ENCODE data around the gene CNBD2.
"Not testable (repeated sequence)": the region's sequence is repeated elsewhere in the genome, so short reads cannot be mapped to it uniquely, and the experiment has no call there.

CNBD2 gene

GRCh38 chr20:35967979-35968640 is at the start of gene CNBD2:
CNBD2 (plus strand) TSS chr20:35968590; CDS start chr20:35968763, 173 bp downstream.
- DNase-seq (ENCODE audit: low spot score), result no peak

GRCh38 chr20:35920523-35920922 is 47.9 kb upstream of the CNBD2 start:
- DNase-seq (ENCODE audit: low spot score), result no peak

DNA sequence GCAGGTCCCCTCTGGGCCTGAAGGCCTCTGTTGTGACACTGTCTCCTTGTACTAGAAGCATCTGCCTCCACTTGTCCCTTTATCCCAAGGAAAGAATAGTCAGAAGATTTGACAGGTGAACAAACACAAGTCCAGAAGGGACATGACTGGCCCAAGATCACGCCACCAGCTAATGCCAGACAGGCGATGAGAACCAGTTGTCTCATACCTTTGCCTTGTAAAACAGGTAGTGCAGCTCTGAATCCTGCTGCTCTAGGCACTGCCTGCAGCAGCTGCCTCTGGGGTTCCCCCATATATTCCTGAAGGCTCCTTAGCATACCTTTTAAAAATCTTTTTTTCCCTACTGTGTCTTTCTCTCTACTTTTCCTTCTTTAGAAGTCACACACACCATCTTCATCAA is 39.1 kb upstream of the CNBD2 start:
- no peak for DNase-seq (ENCODE audit: low spot score)

DNA sequence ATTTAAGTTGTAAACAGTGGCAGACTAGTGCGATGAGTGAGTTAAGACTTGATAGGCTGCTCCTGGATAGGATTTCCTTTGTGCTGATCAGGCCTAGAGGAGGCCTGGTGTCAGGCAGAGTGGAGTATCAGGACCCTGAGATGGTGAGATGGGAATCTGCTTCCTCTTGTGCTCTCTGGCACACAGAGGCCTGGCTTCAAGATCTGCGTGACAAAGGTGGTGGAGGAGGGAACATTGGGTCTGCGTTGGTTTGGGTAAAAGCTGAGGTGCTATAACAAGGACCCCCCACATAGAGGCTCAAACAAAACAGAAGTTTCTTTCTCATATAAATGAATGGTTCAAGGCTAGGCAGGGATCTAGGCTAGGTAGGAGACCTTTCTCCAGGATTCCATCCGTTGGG is 34.3 kb upstream of the CNBD2 start:
- DNase-seq (ENCODE audit: low spot score), result no peak

DNA sequence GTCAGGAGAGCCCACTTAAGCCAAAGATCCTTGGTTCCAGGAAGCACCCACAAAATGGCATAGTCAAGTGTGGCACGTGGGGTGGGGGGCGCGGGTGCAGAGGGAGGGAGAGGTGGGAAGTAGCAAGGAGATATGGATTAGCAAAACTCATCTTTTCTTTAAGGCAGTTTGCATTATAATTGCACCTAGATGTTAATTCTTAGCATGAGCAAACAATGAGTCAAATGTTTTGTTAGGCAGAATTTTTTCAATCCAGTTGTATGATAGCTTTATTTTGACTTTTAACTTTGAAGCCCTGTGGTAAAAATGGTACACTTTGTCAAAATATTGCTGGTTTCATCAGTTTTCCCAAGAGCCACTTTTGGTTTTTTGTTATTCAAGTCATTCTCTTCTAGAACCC is 29.1 kb upstream of the CNBD2 start:
- DNase-seq (ENCODE audit: low spot score), result no peak

DNA sequence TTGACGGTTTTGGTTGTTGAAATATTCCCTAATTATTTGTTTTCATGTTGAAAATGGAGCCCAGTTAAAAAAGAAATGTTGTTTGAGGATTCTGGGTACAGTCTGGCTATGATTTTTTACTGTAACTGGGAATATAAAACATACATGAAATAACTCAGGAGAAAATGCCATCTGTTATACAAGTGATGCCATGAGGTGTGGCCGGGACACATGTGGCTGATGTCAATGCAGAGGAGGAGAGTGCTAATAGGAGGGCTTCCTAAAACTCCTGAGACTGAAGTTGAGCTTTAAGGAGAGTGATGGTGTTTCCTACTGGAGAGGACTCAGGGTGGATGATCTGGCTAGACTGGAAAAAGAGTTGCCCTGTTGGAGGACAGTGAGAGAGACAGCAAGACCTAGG is 26.8 kb upstream of the CNBD2 start:
- DNase-seq (ENCODE audit: low spot score), result no peak

- DNase-seq (ENCODE audit: low spot score), result no peak
Measured at GRCh38 chr20:35942243-35942642, 26.1 kb upstream of the CNBD2 start.

GRCh38 chr20:35947489-35947888 is 20.9 kb upstream of the CNBD2 start:
- DNase-seq (ENCODE audit: low spot score), result peak; percentile 27

- no peak for DNase-seq (ENCODE audit: low spot score)
Measured at GRCh38 chr20:35947907-35948306, 20.5 kb upstream of the CNBD2 start.

DNA sequence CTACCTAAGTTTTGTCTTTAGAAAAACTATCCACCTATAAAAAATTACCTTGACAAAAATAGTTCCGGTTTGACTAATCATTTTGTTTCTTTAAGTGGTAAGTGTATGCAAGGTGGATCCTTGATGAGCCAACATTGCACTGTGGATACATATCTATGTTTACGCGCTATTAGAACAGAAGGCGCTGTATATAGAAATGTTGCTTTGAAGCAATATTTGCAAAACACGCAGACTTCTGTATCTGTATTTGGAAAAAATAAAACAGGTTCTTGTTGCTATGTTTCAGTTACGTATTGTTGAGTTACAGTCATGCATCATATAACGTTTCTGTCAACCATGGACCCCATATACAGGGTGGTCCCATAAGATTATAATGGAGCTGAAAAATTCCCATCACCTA is 18.3 kb upstream of the CNBD2 start:
- DNase-seq (ENCODE audit: low spot score), result no peak

DNA sequence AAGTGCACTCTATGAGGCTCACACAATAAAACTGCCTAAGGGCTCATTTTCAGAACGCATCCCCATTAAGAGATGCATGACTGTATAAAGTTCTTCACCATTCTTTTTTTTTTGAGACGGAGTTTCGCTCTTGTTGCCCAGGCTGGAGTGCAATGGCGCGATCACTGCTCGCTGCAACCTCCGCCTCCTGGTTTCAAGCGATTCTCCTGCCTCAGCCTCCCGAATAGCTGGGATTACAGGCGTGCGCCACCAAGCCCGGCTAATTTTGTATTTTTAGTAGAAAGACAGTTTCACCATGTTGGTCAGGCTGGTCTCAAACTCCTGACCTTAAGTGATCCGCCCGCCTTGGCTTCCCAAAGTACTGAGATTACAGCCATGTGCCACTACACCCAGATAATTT is 16.3 kb upstream of the CNBD2 start:
- not testable (repeated sequence) for DNase-seq (ENCODE audit: low spot score)

DNA sequence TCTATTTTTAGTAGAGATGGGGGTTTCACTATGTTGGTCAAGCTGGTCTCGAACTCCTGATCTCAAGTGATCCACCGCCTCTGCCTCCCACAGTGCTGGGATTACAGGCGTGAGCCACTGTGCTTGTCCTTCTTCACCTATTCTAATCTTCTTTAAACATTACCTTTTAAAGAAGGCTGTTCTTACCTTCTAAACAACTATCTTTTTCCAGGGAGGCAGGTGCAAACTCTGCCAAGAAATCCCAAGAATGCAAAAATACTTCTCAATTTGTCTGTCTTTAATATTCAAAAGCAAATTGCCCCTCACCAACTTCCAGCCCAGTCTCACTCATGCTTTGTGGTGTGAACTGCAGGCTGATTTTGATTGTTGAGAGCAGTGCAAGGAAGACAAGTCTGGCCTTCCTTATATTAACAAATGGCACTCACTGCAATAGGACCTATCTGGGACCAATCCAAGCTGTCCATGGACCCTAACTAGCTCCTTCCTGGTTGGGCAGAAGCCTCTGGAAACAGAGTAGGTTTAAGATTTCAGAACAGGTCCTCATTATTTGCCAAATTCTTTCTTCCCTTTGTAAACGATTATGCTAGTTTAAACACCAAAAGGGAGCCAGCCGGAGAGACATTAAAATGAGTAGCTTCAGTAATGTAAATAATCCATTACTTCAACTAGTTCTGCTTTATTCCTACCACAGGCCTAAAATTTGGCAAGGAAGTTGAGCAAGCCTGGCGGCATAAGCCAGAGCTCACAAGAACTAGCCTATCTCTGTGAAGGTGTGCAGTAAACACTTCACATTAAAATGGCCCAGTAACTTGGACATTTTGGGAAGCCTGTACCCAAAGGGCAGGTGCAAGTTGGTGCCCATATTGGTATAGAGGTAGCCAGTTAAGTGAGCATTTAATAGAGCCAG is 15.7 kb upstream of the CNBD2 start:
- DNase-seq (ENCODE audit: low spot score), result peak; percentile 17

DNA sequence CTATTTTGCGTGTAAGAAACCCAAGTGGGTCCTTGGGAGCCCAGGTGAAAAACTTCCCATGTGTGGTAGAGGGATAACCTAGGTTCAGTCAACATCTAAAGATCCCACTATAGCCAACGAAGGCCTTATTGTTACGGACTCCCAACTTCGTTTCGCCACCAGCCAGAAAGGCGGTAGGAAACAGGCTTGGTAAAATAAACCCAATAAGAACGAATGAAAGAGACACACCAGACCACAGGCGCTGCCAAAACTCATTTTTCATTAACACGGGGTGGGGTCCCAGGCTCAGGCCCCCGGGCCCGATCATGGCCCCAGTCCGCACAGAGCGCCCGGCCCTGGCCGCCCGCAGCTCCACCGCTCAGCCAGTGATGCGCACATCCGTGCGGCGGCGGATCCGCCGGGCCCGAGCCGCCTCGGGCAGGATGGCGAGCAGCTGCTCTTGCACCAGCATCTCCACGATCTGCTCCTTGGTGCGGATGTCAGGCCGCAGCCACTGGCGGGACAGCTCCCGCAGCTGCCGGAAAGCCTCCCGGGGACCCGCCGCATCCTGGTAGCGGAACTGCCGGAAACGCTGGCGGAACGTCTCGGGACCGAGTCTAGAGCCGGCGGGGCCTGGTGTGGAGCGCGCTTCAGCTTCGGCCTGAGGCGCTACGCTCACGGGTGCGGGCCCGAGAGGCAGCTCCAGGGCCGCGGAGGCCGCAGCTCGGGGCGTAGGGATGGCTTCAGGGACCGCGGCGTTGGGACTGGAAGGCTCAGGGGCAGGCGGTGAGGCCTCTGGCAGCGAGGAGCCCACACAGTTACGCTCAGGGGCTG is 14.8 kb upstream of the CNBD2 start:
- DNase-seq (ENCODE audit: low spot score), result peak; percentile 62

DNA sequence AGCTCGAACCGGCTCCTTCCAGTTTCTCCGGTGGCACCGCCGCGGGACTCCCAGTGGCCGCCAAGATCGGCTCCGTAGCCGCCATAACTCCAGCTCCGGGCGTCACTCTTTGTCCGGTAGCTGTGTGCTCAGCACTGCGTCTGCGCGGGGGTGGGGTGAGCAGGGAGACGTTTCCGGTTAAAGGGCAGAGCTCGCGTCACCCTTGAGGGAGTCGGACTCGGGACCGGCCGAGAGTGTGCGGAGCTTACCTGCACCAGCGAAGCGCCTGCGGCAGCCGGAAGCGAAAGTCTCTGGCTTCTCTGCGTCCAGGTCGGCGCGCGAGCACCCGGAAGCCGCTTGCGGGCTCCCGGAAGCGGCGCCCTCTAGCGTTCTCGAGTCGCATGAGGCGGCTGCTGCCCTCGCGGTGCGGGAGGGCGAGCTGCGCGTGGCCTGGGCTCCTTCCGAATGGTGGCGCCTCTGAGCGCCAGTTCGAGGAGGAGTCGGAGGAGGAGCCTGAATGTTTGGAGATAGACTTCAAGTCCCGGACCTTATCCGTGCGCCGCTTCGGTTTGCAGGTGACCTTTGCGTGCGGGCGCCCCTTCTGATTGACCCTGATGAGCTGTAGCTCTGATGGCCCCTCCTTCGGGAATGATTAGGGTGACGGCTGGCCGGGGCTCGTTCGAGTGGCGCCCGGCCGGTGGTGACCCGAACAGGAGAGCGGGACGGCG is 14.0 kb upstream of the CNBD2 start, which contains the start of gene SCAND1:
SCAND1 (minus strand) TSS at position 303 of the 707 bp plus-strand sequence; CDS start at position 85, 218 bp downstream.
- peak; percentile 97 for DNase-seq (ENCODE audit: low spot score)

DNA sequence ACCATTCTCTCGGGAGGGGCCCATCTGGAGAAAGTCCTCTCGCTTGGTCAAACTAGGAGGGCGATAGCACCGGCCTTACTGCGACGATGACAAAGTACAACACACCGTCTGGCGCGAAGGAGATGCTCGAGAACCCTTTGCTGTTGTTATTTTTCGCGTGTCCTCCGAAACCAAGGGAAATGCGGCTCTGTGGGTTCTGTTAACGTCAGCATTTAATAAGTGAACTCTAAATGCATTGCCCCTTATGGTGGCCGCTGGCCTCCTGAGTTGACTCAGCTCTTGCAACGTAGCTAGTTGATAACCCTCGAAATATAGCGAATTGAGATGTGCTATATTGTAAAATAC is 13.5 kb upstream of the CNBD2 start:
- no peak for DNase-seq (ENCODE audit: low spot score)

GRCh38 chr20:35956616-35957015 is 11.8 kb upstream of the CNBD2 start:
- DNase-seq (ENCODE audit: low spot score), result no peak

DNA sequence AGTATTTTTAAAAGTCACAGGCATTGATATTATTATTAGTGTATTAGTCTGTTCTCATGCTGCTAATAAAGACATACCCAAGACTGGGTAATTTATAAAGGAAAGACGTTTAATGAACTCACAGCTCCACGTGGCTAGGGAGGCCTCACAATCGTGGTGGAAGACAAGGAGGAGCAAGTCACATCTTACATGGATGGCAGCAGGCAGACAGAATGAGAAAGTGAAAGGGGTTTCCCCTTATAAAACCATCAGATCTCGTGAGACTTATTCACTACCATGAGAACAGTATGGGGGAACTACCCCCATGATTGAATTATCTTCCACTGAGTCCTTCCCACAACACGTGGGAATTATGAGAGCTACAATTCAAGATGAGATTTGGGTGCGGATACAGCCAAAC is 9.1 kb upstream of the CNBD2 start:
- DNase-seq (ENCODE audit: low spot score), result not testable (repeated sequence)

DNA sequence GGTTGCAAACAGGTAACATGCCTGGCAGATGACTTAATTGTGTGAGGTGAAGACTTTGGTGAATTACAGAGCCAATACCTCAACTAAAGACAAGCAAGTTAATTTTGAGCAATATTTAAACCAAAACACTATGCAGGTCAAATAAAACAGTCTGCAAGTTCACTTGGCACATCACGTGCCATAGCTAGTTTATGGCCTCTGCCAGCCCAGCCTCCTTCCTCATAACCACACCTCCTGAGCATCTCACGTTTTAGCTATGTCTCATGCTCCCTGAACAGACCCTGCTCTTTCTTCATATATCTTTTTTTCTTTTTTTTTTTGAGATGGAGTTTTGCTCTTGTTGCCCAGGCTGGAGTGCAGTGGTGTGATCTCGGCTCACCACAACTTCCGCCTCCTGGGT is 4.5 kb upstream of the CNBD2 start:
- DNase-seq (ENCODE audit: low spot score), result no peak

- DNase-seq (ENCODE audit: low spot score), result no peak
Measured at GRCh38 chr20:35968930-35969329, 540 bp downstream of the CNBD2 start.

DNA sequence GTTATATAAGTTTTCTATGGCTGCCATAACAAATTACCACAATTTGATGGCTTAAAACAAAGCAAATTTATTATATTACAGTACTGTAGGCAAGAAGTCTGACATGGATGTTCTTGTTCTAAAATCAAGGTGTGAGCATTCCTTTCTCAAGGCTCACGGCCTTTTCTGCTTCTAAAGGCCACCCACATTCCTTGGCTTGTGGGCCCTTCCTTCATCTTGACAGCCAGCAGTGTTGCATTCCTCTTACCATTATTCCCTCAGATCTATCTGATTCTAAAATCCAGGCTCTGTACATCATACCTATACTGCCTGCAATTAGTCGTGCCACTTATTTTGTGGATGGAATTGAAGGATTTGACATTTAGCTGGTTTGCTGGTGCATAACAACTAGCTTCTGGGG is 3.6 kb downstream of the CNBD2 start:
- no peak for DNase-seq (ENCODE audit: low spot score)

- DNase-seq (ENCODE audit: low spot score), result no peak
Measured at GRCh38 chr20:35972462-35972861, 4.1 kb downstream of the CNBD2 start.

DNA sequence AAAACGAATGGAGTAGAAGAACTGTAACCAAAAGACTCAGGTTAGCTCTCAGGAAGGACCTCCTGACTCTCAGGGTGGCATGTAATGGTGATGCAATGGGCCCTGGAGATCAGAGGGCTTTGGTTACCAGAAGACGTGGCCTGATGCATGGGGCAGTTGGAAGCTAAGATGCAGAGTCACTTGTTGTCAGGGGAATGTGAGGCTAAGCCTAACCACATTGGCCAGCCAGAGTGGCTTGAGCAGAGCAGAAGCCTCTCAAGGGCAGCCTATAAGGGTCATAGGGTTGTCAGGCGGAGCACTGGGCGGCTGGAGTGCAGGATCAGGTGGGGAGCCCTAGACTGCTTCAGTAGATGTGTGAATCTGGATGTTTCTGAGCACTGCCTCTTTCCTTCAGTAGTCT is 5.9 kb downstream of the CNBD2 start:
- DNase-seq (ENCODE audit: low spot score), result no peak
